K562 (cell line): ENCODE measurements around the gene PCDH9. TPM values are rescaled to one million over a fixed set of nuclear protein-coding genes. Genes with fewer than 3 reads are reported as not detected.

Experiments used
- ATAC-seq: fragments of 200-7000 bp; cut with Tn5 transposase; 3 replicates; pipeline ENCODE4 v1.9.1; 2020; ENCODE audit warnings: moderate library complexity
- BruUV-seq: library from RNA; stranded (reverse); fragments of 400-500 nt; replicated peaks from 2 replicates; lab custom pipeline; 2021; lab: Mats Ljungman, UMichigan
- CTCF ChIA-PET: fragments of 300-600 bp; formaldehyde crosslinking; extraction: SDS; loops from one replicate; lab custom pipeline; 2021; ENCODE audit warnings: low intra/inter-chr PET ratio; lab: Yijun Ruan, JAX
- POLR2A ChIA-PET: fragments of 300-600, 350-650 bp; sonication (Branson Sonifier 250); formaldehyde crosslinking; extraction: SDS; loops from one replicate; lab custom pipeline; 2021; ENCODE audit warnings: antibody characterized with exemption, inconsistent platforms; lab: Yijun Ruan, JAX
- DNase-seq, 4 experiments: peaks; one replicate each; pipeline versions ENCODE4 v3.0.0 to v3.0.0-alpha.2; 2011 to 2018; ENCODE audit warnings: low spot score in 3 of 4, mixed read lengths in 3 of 4; ENCODE audit errors: extremely low read depth in 1 of 4
- FAIRE-seq: peaks from 2 replicates; lab custom pipeline; 2011; peaks lifted over from hg19 to GRCh38; lab: Jason Lieb, UNC
- H2AFZ ChIP-seq: 2 replicates; pipeline ENCODE4 v1.6.0; 2011; ENCODE audit warnings: low read depth, low read length, control low read depth, inconsistent platforms
- H3K27ac ChIP-seq: fragments of 200-600 bp; 3 replicates; pipeline ENCODE4 v1.8.0; 2011; ENCODE audit warnings: low read depth, mild to moderate bottlenecking, control low read depth, inconsistent platforms, low read length, moderate library complexity, mixed read lengths; ENCODE audit errors: extremely low read depth
- H3K27me3 ChIP-seq, 2 experiments: fragments of 300-600 bp in 1 of 2; 2 replicates in 1 of 2; 3 replicates in 1 of 2; pipeline versions ENCODE4 v1.6.0 to v1.8.0; 2011; ENCODE audit warnings: inconsistent platforms in 2 of 2, low read length in 2 of 2, mild to moderate bottlenecking in 1 of 2, mixed read lengths in 1 of 2, moderate library complexity in 1 of 2; ENCODE audit not compliant: control insufficient read depth in 2 of 2, insufficient read depth in 2 of 2
- H3K36me3 ChIP-seq: fragments of 300-600 bp; 3 replicates; pipeline ENCODE4 v1.8.0; 2011; ENCODE audit warnings: mild to moderate bottlenecking, low read length, inconsistent platforms; ENCODE audit not compliant: control insufficient read depth, insufficient read depth
- H3K4me1 ChIP-seq, 2 experiments: fragments of 200-600 bp in 1 of 2; replicated peaks in 1 of 2; 2 replicates in 1 of 2; 3 replicates in 1 of 2; pipeline versions ENCODE4 v1.5.1 to v1.8.0; 2011; ENCODE audit warnings: inconsistent platforms in 2 of 2, low read length in 2 of 2, mild to moderate bottlenecking in 1 of 2, mixed read lengths in 1 of 2, moderate library complexity in 1 of 2; ENCODE audit not compliant: control insufficient read depth in 2 of 2, insufficient read depth in 2 of 2
- H3K4me2 ChIP-seq: 2 replicates; pipeline ENCODE4 v1.6.1; 2011; ENCODE audit warnings: low read length, control low read depth, inconsistent platforms, mixed read lengths; ENCODE audit not compliant: insufficient read depth
- H3K4me3 ChIP-seq: fragments of 200-600 bp; sonication (generic), shearing (Covaris generic); 2 replicates; pipeline ENCODE4 v1.5.1; 2016; ENCODE audit warnings: control low read depth, inconsistent platforms
- H3K79me2 ChIP-seq: fragments of 200-600 bp; 3 replicates; pipeline ENCODE4 v1.8.0; 2011; ENCODE audit warnings: low read length, inconsistent platforms; ENCODE audit not compliant: control insufficient read depth, insufficient read depth
- H3K9ac ChIP-seq, 2 experiments: 2 replicates each; pipeline versions ENCODE4 v1.6.0 to v1.6.1; 2011; ENCODE audit warnings: low read depth in 2 of 2, low read length in 2 of 2, control low read depth in 1 of 2, inconsistent platforms in 1 of 2, mild to moderate bottlenecking in 1 of 2, mixed read lengths in 1 of 2; ENCODE audit not compliant: insufficient read depth in 1 of 2
- H3K9me1 ChIP-seq: one replicate; pipeline ENCODE4 v1.6.0; 2011; ENCODE audit warnings: inconsistent platforms, mild to moderate bottlenecking, low read length, moderate library complexity; ENCODE audit not compliant: control insufficient read depth, insufficient read depth
- H3K9me3 ChIP-seq: replicated peaks from 2 replicates; pipeline ENCODE4 v1.5.1; 2011; ENCODE audit warnings: low read depth, low read length, inconsistent platforms; ENCODE audit not compliant: control insufficient read depth, insufficient read depth
- H4K20me1 ChIP-seq: replicated peaks from 2 replicates; pipeline ENCODE4 v1.6.1; 2011; ENCODE audit warnings: low read length, inconsistent platforms, mixed read lengths; ENCODE audit not compliant: control insufficient read depth, insufficient read depth
- CREB1 ChIP-seq, 2 experiments: sonication (generic) in 1 of 2; formaldehyde crosslinking in 1 of 2; IDR thresholded peaks; 2 replicates each; pipeline versions ENCODE4 v1.6.1 to v1.8.0; 2012 to 2022; ENCODE audit warnings: inconsistent platforms in 1 of 2, mild to moderate bottlenecking in 1 of 2, missing genetic modification reagents in 1 of 2, moderate library complexity in 1 of 2
- FOXA3 ChIP-seq, 2 experiments: fragments of 450-650 bp in 1 of 2; sonication (generic) in 1 of 2; formaldehyde crosslinking; IDR thresholded peaks in 1 of 2; conservative IDR thresholded peaks in 1 of 2; 2 replicates each; pipeline versions ENCODE4 v1.4.0 to v1.8.0; 2020 to 2022; ENCODE audit warnings: mild to moderate bottlenecking in 2 of 2, missing genetic modification reagents in 1 of 2
- HNRNPK ChIP-seq: fragments of 200-400 bp; formaldehyde crosslinking; IDR thresholded peaks from one replicate; pipeline ENCODE4 v1.6.1; 2018; ENCODE audit warnings: mild to moderate bottlenecking, low read depth, low read length; ENCODE audit not compliant: poor library complexity, severe bottlenecking
- POLR3G ChIP-seq: IDR thresholded peaks from 2 replicates; pipeline ENCODE4 v1.6.1; 2011; ENCODE audit not compliant: insufficient read length, insufficient replicate concordance; ENCODE audit errors: extremely low read depth
- TOE1 ChIP-seq, 2 experiments: fragments of 450-650 bp in 1 of 2; sonication (generic) in 1 of 2; formaldehyde crosslinking in 1 of 2; IDR thresholded peaks; 2 replicates each; pipeline versions ENCODE4 v1.7.1 to v1.8.0; 2016 to 2022; ENCODE audit warnings: borderline replicate concordance in 2 of 2, mild to moderate bottlenecking in 2 of 2, antibody characterized with exemption in 1 of 2, inconsistent platforms in 1 of 2, low read depth in 1 of 2, missing genetic modification reagents in 1 of 2, moderate library complexity in 1 of 2
- ZNF274 ChIP-seq: IDR thresholded peaks from 2 replicates; pipeline ENCODE4 v1.6.1; 2011; ENCODE audit warnings: low read depth, mild to moderate bottlenecking, low read length, moderate library complexity, borderline replicate concordance
- in situ Hi-C: fragments of 300-500 bp; cut with MboI; formaldehyde crosslinking; loops from 4 replicates; pipeline ENCODE4 v1.15.0; 2018; ENCODE audit warnings: inconsistent platforms, mixed read lengths
- intact Hi-C: fragments of 100-400 bp; cut with micrococcal nuclease; formaldehyde crosslinking; loops from 2 replicates; pipeline ENCODE4 v1.14.2; 2022
- polyA plus RNA-seq, 8 experiments: library from polyadenylated mRNA; depleted of rRNA in 4 of 8; stranded (reverse) in 5 of 8; unstranded in 3 of 8; fragments of >200 nt; fragmentation: Nextera tagmentation in 2 of 8; fragmentation: Illumina TruSeq in 1 of 8; extraction: Ambion mirVana in 2 of 8; extraction: Trizol in 1 of 8; gene quantifications; 2 replicates each; pipeline versions ENCODE4 v1.2.1 to v1.2.3, GENCODE V29; 2011 to 2014; ENCODE audit warnings: inconsistent platforms in 1 of 8, missing spikeins in 1 of 8
- total RNA-seq, 7 experiments: library from RNA; depleted of rRNA in 6 of 7; stranded (reverse); fragments of >200 nt in 6 of 7; fragmentation: Illumina TruSeq in 2 of 7; extraction: Trizol in 2 of 7; gene quantifications; 2 replicates each; pipeline versions ENCODE4 v1.2.1 to v1.2.3, GENCODE V29; 2011 to 2021; ENCODE audit warnings: low replicate concordance in 1 of 7

Gene PCDH9
- total and polyA plus RNA-seq, 9 of the 15 experiments (the other 6 are each of a cell fraction or from before 2014, with no cell fraction given) = 1.1 to 6.7 (median 4.9) TPM

DNA sequence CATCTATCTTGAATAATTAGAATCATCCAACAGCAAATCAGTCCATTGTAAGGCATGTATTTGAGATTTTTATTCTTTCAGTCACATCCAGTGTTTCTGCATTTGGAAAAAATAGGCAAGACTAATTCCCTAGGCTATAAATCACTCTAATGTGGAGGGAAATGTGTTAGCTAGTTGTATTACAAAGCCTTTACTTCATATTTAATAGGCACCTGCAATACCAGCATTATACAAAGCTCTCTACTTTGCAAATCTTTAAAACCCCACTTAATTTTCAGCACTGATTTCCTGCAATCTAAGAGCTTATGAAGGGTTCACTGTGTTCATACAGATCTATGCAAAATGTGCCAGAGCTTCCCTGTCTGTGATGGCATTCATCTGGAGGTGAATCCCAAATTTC, 12.3 kb downstream of the PCDH9 start:
- Histone ChIP-seq H3K9ac (no peak overlapping the region), H3K4me1 (no peaks in the 10 kb centered on the region), H3K4me2 (no peak overlapping the region), H3K9me1 (no peaks in the 10 kb centered on the region), H3K4me3 (no peak overlapping the region), H3K27ac (no peak overlapping the region), H3K36me3 (no peaks in the 10 kb centered on the region), H4K20me1 (no peaks in the 10 kb centered on the region), H3K27me3 (no peaks in the 10 kb centered on the region), H2AFZ (no peak overlapping the region), H3K79me2 (no peaks in the 10 kb centered on the region), H3K9me3 (no peaks in the 10 kb centered on the region)
- TF ChIP-seq POLR3G (no peak), HNRNPK (no peak), ZNF274 (no peak), FOXA3 (CRISPR knock-in tag; conservative IDR thresholded peaks at IDR 0.05 in 1 of 2, IDR thresholded peaks at IDR 0.05 in 1 of 2) (no peak), CREB1 (IDR thresholded peaks at IDR 0.05) (no peak), CREB1 (CRISPR knock-in tag; IDR thresholded peaks at IDR 0.05) (no peak), TOE1 (IDR thresholded peaks at IDR 0.05; ENCODE audit: borderline replicate concordance) (no peak), TOE1 (CRISPR knock-in tag; IDR thresholded peaks at IDR 0.05; ENCODE audit: borderline replicate concordance, low read depth) (no peak)
- ChIA-PET CTCF (no interaction called here), POLR2A (no interaction called here)
- intact Hi-C loops (no loop called here), in situ Hi-C loops (no loop called here)
- FAIRE-seq (no peak), ATAC-seq (no peak), DNase-seq (no peak)
- no TSS peak for BruUV-seq
